DOHH2 (cell line): Measurements from ENCODE around the gene CEMIP.

ENCODE experiments used
- H3F3A ChIP-seq: fragments of 200-600 bp; sonication (generic), shearing (Covaris generic); 2 replicates; pipeline ENCODE4 v1.6.0; 2016; ENCODE audit warnings: antibody characterized with exemption, mild to moderate bottlenecking; ENCODE audit not compliant: control insufficient read depth, insufficient read depth
- H3K27ac ChIP-seq: fragments of 200-600 bp; sonication (generic); 2 replicates; pipeline ENCODE4 v1.5.1; 2014; ENCODE audit warnings: low read depth, mild to moderate bottlenecking, low read length, moderate library complexity
- H3K27me3 ChIP-seq: fragments of 200-600 bp; sonication (generic); 2 replicates; pipeline ENCODE4 v1.6.1; 2014; ENCODE audit warnings: mild to moderate bottlenecking, low read length, mixed read lengths; ENCODE audit not compliant: control insufficient read depth
- H3K36me3 ChIP-seq: fragments of 200-600 bp; sonication (generic); 2 replicates; pipeline ENCODE4 v1.6.1; 2014; ENCODE audit warnings: mild to moderate bottlenecking, low read length, moderate library complexity, mixed read lengths; ENCODE audit not compliant: control insufficient read depth
- H3K4me1 ChIP-seq: fragments of 200-600 bp; sonication (generic); 2 replicates; pipeline ENCODE4 v1.6.1; 2014; ENCODE audit warnings: mild to moderate bottlenecking, low read length, mixed read lengths; ENCODE audit not compliant: control insufficient read depth
- H3K4me2 ChIP-seq: fragments of 200-600 bp; sonication (generic); 2 replicates; pipeline ENCODE4 v1.6.0; 2014; ENCODE audit warnings: mild to moderate bottlenecking, low read length, moderate library complexity
- H3K4me3 ChIP-seq: fragments of 200-600 bp; sonication (generic); 2 replicates; pipeline ENCODE4 v1.5.1; 2014; ENCODE audit warnings: mild to moderate bottlenecking, low read length, mixed read lengths
- H3K79me2 ChIP-seq: fragments of 200-600 bp; sonication (generic); 2 replicates; pipeline ENCODE4 v1.6.1; 2014; ENCODE audit warnings: mild to moderate bottlenecking, low read length, mixed read lengths; ENCODE audit not compliant: control insufficient read depth
- H3K9me2 ChIP-seq: fragments of 200-600 bp; sonication (generic); replicated peaks from 2 replicates; pipeline ENCODE4 v1.6.1; 2014; ENCODE audit warnings: mild to moderate bottlenecking, low read length, mixed read lengths; ENCODE audit not compliant: control insufficient read depth
- H3K9me3 ChIP-seq: fragments of 200-600 bp; sonication (generic); 2 replicates; pipeline ENCODE4 v1.6.1; 2014; ENCODE audit warnings: antibody characterized with exemption, low read length, mixed read lengths; ENCODE audit not compliant: control insufficient read depth, insufficient read depth
- H4K20me1 ChIP-seq: fragments of 200-600 bp; sonication (generic); 2 replicates; pipeline ENCODE4 v1.6.0; 2014; ENCODE audit warnings: low read depth, mild to moderate bottlenecking, antibody characterized with exemption, low read length, moderate library complexity; ENCODE audit not compliant: control insufficient read depth, insufficient read depth
- EZH2phosphoT487 ChIP-seq: fragments of 200-600 bp; sonication (generic); IDR thresholded peaks from 2 replicates; pipeline ENCODE4 v1.6.1; 2017; ENCODE audit warnings: borderline replicate concordance, mild to moderate bottlenecking, antibody characterized with exemption, low read length, moderate library complexity, mixed read lengths
- TF ChIP-seq, protein P1 (sequence below): fragments of 200-600 bp; sonication (generic); IDR thresholded peaks from one replicate; pipeline ENCODE4 v1.5.1; 2014; ENCODE audit warnings: antibody characterized with exemption, mild to moderate bottlenecking, low read depth, low read length; ENCODE audit not compliant: poor library complexity, severe bottlenecking

Gene CEMIP

DNA sequence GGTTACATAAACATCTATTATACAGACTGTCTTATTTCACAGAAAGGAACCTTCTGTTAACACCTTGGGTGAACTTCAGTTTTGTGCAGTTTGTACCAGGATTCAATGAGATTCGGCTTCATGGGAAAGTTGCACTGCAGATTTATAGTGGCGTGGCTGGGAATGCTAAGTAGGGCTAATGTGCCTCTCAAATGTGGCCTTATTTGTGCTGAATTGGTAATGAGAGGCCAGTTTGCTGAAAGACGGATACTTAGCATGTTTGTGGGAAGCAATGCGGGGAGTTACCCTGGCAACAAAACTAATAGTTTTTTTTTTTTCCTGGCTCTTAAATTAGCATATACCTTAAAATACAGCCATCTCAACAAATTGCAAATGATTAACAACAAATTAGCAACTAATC, 28.6 kb upstream of the CEMIP start:
- H3K27me3 ChIP-seq = no peaks in the 10 kb centered on the region; the same call in 1 of the 2 replicates
- no peaks in the 10 kb centered on the region for H4K20me1 ChIP-seq
- H3K4me1 ChIP-seq = no peaks in the 10 kb centered on the region
- no peaks in the 10 kb centered on the region for H3K9me2 ChIP-seq
- no peak overlapping the region for H3K4me3 ChIP-seq
- H3K27ac ChIP-seq = no peak overlapping the region
- H3K4me2 ChIP-seq = no peak overlapping the region
- no peak for TF ChIP-seq EZH2phosphoT487
- TF ChIP-seq, protein P1, sequence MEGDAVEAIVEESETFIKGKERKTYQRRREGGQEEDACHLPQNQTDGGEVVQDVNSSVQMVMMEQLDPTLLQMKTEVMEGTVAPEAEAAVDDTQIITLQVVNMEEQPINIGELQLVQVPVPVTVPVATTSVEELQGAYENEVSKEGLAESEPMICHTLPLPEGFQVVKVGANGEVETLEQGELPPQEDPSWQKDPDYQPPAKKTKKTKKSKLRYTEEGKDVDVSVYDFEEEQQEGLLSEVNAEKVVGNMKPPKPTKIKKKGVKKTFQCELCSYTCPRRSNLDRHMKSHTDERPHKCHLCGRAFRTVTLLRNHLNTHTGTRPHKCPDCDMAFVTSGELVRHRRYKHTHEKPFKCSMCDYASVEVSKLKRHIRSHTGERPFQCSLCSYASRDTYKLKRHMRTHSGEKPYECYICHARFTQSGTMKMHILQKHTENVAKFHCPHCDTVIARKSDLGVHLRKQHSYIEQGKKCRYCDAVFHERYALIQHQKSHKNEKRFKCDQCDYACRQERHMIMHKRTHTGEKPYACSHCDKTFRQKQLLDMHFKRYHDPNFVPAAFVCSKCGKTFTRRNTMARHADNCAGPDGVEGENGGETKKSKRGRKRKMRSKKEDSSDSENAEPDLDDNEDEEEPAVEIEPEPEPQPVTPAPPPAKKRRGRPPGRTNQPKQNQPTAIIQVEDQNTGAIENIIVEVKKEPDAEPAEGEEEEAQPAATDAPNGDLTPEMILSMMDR = no peak
- H3K79me2 ChIP-seq = no peaks in the 10 kb centered on the region
- no peaks in the 10 kb centered on the region for H3K9me3 ChIP-seq
- H3F3A ChIP-seq = no peaks in the 10 kb centered on the region
- H3K36me3 ChIP-seq = no peaks in the 10 kb centered on the region

- no peaks in the 10 kb centered on the region for H3K9me3 ChIP-seq
- TF ChIP-seq, protein P1 = no peak
- TF ChIP-seq EZH2phosphoT487 = no peak
- no peaks in the 10 kb centered on the region for H3K4me1 ChIP-seq
- no peaks in the 10 kb centered on the region; the same call in 1 of the 2 replicates for H3K27me3 ChIP-seq
- H3K27ac ChIP-seq = no peak overlapping the region
- H3F3A ChIP-seq = no peaks in the 10 kb centered on the region
- H3K4me3 ChIP-seq = no peak overlapping the region
- no peaks in the 10 kb centered on the region for H3K36me3 ChIP-seq
- no peaks in the 10 kb centered on the region for H3K79me2 ChIP-seq
- H3K4me2 ChIP-seq = no peak overlapping the region
- H4K20me1 ChIP-seq = no peaks in the 10 kb centered on the region
- H3K9me2 ChIP-seq = no peaks in the 10 kb centered on the region
These were observed 27.0 kb upstream of the CEMIP start for GRCh38 chr15:80752204-80752603.

DNA sequence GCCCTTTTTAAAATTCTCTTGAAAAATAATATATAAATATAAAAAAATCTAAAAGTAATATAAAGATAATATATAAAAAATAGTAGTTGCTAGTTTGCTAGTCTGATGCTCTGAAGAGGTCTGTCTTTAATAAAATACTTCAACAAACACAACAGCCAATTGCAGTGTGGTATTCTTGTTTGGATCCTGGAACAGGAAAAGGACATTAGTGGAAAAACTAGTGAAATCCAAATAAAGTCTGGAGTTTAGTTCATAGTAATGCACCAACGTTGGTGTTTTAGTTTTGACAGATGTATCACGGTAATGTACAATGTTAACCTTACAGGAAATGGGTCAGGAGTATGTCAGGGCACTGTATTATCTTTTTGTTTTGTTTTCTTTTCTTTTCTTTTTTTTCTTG, 26.0 kb upstream of the CEMIP start:
- Histone ChIP-seq H3K4me3 (no peak overlapping the region), H3K9me3 (no peaks in the 10 kb centered on the region), H3K79me2 (no peaks in the 10 kb centered on the region)

More for the DNA sequence above, 26.0 kb upstream of the CEMIP start:
- H3K36me3 ChIP-seq = no peaks in the 10 kb centered on the region
- H4K20me1 ChIP-seq = no peaks in the 10 kb centered on the region
- no peak overlapping the region for H3K4me2 ChIP-seq
- H3K4me1 ChIP-seq = no peaks in the 10 kb centered on the region
- no peaks in the 10 kb centered on the region for H3K9me2 ChIP-seq
- H3K27ac ChIP-seq = no peak overlapping the region
- no peak for TF ChIP-seq EZH2phosphoT487
- TF ChIP-seq, protein P1 = no peak
- no peaks in the 10 kb centered on the region for H3F3A ChIP-seq
- no peaks in the 10 kb centered on the region; the same call in 1 of the 2 replicates for H3K27me3 ChIP-seq
